HG02943 (cell line): ENCODE results near the gene KANK4.

Experiments
- ATAC-seq: cut with Tn5 transposase; IDR thresholded peaks from one replicate; pipeline ENCODE4 v1.9.1; 2021; ENCODE audit warnings: mild to moderate bottlenecking, low read depth, moderate library complexity; ENCODE audit not compliant: unreplicated experiment

The KANK4 gene

DNA sequence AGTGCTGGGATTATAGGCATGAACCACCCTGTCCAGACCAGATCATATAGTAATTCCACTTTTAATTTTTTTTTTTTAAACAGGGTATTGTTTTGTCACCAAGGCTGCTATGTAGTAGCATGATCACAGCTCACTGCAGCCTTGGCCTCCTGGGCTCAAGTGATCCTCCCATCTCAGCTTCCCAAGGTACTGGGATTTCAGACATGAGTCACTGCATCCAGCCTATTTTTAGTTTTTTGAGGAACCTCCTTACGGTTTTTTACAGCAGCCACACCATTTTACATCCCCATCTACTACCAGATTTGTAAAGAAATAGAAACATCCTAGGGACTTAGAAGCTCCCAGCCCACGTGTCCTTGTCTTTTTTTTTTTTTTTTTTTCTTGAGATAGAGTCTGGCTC is 100.6 kb downstream of the KANK4 start:
- no peak for ATAC-seq

DNA sequence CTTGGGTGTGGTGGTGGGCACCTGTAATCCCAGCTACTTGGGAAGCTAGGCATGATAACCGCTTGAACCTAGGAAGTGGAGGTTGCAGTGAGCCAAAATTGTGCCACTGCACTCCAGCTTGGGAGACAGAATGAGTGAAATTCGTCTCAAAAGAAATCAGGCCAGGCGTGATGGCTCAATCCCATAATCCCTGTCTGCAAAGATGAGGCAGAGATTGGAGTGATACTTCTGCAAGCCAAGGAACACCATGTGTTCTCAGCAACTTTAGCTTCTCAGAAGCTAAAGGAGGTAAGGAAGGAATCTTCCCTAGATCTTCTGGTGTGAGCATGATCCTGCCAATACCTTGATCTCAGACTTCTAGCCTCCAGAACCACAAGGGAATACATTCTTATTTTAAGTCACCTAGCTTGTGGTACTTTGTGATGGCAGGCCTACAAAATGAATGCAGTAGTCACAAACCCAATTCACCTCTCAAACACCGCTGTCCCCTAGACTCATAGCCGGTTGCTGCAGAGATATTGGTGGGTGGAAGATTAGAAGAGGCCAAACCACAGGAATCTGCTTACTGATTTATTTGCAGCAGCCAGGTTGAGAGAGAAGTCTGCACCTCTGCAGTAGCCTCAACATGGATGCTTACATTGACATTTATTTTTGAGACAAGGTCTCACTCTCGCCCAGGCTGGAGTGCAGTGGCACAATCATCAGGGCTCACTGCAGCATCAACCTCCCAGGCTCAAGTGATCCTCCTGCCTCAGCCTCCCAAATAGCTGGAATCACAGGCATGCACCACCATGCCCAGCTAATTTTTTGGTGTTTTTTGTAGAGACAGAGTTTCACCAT is 105.9 kb downstream of the KANK4 start:
- no peak for ATAC-seq

DNA sequence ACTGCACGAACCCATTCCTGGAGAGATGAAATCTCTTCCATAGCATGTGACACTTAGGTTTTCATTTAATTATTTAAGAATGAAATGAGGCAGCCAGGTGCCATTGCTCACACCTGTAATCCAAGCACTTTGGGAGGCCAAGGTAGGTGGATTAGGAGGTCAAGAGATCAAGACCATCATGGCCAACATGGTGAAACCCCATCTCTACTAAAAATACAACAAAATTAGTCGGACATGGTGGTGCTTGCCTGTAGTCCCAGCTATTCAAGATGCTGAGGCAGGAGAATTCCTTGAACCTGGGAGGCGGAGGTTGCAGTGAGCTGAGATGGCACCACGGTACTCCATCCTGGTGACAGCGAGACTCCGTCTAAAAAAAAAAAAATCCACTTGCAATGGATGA is 106.8 kb downstream of the KANK4 start:
- ATAC-seq = no peak

DNA sequence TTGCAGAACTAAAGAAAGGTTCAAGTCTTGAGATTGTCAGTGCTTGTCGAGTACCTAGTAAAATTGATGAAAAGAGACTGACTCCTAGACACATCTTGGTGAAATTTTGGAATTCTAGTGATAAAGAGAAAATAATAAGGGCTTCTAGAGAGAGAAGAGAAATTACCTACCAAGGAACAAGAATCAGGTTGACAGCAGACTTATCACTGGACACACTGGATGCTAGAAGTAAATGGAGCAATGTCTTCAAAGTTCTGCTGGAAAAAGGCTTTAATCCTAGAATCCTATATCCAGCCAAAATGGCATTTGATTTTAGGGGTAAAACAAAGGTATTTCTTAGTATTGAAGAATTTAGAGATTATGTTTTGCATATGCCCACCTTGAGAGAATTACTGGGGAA is 108.3 kb downstream of the KANK4 start:
- ATAC-seq = no peak

DNA sequence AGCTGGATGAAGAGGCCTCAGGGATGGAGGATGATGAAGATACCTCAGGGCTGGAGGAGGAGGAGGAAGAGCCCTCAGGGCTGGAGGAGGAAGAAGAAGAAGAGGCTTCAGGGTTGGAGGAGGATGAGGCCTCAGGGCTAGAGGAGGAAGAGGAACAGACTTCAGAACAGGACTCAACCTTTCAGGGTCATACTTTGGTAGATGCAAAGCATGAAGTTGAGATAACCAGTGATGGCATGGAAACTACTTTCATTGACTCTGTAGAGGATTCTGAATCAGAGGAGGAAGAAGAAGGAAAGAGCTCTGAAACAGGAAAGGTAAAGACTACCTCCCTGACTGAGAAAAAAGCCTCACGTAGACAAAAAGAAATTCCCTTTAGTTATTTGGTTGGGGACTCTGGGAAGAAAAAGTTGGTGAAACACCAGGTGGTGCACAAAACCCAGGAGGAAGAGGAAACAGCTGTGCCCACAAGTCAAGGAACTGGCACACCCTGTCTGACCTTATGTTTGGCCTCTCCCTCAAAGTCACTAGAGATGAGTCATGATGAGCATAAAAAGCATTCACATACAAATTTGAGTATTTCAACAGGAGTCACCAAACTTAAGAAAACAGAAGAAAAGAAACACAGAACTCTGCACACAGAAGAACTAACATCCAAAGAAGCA is 109.2 kb downstream of the KANK4 start:
- ATAC-seq = no peak

DNA sequence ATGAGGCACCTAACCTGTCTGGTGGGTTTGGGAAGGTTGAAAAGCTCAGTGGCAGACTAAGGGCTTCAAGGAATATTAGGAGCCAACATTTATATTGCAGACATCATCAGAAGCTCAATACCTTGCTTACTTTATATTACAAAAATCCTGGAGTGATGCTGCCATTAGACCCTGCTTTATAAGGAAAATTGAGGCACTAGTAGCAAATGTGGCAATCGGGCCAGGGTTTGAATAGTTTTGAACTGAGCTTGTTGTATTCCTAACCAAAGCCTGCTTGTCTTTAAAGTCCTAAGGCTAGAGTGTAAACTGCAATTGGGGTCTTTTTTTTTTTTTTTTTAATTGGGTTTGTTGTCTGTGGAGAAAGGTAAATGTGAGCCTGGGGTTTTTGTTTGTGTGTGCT is 110.3 kb downstream of the KANK4 start:
- ATAC-seq = no peak

DNA sequence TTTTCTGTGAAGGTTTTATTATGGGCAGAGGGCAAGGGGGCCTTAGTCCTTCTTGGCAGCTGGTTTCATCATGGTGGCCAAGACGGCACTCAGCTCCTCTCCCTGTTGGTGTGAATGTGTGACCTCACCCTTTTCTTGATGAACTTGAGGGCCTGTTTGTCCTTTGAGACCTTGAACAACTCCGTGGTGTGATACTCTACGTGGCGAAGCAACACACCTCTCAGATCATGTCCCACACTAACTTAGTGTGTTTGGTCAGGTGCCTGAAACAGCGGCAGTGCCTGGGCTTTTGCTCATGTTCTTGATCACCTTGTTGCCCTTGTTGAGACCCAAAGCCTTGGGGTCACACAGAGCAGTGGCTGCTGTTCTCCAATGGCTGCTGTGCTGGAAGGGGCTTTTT is 111.1 kb downstream of the KANK4 start:
- ATAC-seq = no peak

DNA sequence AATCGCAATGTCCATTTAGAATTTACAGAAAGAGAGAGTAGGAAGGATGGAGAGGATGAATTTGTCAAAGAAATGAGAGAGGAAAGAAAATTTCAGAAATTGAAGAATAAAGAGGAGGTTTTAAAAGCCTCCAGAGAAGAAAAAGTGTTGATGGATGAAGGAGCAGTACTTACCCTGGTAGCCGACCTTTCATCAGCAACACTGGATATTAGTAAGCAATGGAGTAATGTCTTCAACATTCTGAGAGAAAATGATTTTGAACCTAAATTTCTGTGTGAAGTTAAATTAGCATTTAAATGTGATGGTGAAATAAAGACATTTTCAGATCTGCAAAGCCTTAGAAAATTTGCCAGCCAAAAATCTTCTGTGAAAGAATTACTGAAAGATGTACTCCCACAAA is 112.0 kb downstream of the KANK4 start:
- no peak for ATAC-seq

DNA sequence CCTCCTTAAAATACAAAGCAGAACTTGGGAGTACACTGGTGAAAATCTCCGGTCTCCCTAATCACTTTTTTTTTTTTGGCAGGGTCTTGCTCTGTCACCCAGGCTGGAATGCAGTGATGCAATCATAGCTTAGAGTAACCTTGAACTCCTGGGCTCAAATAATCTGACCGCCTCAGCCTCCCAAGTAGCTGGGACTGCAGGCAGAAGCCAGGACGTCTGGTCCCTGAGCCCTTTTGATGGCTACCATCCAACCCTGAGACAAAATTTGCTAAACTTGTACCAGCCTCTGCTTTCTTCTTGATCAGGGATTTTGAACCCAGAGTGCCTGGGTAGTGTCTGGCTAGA is 120.5 kb downstream of the KANK4 start:
- no peak for ATAC-seq

DNA sequence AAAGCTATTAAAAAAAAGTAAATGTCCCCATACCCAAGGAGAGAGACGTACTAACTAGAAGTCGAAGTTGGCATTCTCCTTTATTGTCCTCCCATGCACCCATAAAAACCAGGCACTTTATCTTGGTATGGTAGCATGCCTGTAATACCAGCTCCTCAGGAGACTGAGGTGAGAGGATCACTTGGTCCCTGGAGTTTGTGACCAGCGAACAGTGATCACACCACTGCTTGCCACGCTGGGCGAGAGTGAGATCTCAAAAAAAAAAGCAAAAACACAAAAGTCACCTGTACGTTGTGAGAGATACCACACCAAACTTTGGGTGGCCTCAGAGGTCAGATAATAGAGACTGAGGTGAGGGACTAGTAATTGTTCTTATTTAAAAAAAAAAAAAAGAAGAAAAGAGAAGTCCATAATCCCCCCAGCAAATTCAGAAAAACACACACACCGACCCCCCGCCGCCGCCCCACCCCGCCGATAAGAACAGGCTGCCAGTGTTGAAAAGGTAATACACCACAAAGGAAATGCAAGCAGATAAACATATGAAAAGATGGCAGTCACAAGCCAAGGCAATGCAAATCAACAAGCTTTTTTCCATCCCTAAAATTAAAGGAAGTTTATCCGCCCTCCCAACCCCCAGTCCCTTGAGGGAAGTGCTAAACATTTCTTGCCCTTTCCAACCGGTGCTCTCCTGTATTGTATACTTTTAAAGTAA is 121.0 kb downstream of the KANK4 start:
- ATAC-seq = no peak

DNA sequence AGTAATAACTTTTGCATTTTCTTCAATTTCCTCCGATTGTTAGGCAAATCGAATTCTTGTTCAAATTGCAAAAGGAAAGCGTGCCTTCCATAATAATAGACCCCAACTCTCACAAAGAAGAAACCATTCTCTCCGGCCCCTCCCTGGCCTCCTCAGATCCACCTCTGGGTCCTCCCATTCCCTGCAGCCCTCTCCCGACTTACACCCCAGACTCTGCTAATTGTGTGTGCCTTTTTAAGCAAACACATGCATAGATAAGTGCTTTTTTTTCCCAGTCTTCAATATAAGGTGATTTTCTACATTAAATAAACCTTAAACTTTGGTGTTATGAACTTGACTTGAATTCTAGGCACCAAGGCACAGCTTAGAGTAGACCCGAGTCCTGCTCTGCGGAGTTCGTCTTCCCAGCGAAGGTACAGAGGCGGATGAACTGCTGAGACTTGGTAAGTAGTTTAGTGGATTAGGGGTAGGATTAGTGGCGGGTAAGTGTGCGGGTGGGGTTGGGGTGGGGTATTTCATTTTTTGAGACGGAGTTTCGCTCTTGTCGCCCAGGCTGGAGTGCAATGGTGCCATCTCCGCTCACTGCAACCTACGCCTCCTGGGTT is 123.0 kb downstream of the KANK4 start:
- no peak for ATAC-seq

DNA sequence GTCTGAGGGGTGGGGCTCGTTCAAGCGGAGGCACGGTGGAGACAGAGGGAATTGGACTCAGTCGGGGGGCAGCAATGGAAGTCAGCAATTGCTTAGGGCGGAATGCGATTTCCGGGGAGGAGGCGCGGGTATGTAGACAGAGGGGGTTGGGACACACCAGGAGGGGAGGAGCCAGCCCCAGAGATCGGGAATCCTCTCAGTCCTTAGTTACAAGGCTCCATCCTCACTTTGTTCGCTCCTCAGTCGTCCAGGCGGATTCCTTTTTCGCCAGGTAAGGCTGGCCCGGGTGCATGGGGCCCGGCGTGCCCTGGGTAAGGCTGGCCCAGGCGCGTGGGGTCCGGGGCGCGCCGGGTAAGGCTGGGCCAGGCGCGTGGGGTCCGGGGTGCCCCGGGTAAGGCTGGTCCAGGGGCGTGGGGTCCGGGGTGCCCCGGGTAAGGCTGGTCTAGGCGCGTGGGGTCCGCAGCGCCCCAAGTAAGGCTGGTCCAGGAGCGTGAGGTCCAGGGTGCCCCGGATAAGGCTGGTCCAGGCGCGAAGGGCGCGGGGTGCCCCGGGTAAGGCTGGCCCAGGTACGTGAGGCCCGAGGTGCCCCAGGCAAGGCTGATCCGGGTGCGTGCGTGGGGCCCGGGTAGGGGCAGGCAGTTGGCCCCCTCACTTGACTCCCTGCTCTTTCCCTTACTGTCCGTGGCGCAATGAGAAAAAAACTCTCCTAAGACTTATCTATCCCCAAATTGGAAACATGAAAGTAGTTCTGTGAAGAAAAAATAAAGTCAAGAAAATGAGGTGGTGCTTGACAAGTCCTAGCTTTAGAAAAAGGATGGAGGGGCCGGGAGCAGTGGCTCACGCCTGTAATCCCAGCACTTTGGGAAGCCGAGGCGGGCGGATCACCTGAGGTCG is 124.3 kb downstream of the KANK4 start, which contains the start of gene L1TD1:
TSS of gene L1TD1 (plus strand) at position 199 of the 894 bp plus-strand sequence. CDS start 11,780 bp downstream, outside the sequence.
- no peak for ATAC-seq

DNA sequence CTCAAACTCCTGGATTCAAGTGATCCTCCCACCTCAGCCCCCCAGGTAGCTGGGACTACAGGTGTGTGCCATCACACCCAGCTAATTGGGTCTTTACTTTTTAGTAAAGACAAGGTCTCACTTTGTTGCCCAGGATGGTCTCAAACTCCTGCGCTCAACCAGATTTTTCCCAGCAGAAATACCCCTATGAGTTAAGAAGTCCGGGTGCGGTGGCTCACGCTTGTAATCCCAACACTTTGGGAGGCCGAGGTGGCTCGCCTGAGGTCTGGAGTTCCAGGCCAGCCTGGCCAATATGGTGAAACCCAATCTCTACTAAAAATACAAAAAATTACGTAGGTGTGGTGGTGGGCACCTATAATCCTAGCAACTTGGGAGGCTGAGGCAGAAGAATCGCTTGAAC is 131.1 kb downstream of the KANK4 start:
- no peak for ATAC-seq

DNA sequence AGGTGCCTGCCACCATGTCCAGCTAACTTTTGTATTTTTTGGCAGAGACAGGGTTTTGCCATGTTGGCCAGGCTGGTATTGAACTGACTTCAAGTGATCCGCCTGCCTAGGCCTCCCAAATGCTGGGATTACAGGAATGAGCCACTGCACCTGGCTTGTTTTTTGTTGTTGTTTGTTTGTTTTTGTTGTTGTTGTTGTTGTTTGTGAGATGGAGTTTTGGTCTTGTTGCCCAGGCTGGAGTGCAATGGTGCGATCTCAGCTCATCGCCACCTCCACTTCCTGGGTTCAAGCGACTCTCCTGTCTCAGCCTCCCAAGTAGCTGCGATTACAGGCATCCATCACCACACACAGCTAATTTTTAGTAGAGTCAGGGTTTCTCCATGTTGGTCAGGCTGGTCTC is 131.7 kb downstream of the KANK4 start:
- ATAC-seq = no peak
